Measurements from ENCODE around the gene C17orf113.

The C17orf113 gene

DNA sequence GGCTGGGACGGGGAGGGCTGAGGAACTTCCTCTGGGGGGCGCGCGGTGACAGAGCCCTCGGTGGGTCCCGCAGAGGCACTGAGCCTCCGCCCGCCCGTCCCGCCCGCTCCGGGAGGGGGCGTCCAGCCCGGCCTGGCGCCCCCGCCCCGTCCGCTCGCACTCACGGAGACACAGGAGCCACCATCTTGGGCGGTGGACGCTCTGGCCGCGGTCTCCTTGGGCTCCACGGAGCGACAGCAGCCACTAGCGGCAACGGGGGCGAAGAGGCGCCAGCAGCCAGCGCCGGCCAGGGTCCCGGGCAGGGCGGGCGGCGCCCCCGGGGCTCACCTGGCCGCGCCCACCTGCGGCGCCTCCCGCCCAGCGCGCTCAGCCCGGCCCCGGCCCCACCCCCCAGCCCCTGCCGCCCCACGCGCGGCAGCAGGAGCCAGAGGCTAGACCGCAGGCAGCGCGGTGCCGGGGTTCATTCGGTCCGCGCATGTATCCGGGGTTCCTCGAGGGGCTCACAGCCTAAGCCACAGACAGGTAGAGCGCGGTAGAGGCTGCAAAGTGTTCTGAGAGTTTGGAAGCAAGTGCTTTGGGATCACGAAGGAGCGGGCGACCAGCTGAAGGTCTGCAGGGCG, at the start of gene C17orf113:
TSS of gene C17orf113 (minus strand) at position 209 of the 620 bp plus-strand sequence. CDS start 7,225 bp downstream, outside the sequence.
- in situ Hi-C loops (cut with HindIII; ENCODE audit: low sequenced_read_pairs), result no loop called here

DNA sequence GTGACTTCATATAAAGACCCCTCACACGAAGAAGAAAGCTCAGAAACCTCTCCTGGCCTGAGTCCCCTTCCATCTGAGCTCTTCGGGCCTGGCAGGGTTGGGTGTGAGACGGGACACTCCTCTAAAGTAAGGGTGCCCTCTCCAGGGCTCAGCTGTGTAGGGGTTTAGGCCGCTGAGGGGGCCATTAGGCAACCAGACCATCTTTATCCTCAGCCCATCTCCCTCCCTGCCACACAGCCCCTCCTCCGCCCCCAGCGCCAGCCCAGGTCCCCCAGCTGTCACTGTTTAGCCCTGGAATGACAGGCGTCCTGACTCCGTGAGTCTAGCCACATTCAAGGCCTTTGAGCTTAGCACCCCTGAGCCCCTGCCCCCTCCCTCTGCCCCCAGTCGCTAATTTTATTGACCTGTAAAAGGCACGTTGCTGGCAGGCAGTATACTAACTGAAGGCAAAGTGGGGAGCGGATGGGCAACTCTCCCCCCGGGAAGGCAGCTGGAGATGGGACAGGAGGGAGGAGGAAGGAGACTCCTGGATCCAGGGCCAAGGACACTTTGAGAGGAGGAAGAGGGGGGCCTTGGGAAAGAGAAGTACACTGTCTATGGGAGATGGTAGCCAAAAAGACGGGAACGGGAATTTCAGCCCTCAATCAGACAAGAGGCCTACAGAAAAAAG, 48.5 kb upstream of the C17orf113 start:
- in situ Hi-C loops (cut with HindIII; ENCODE audit: low sequenced_read_pairs), result no loop called here

DNA sequence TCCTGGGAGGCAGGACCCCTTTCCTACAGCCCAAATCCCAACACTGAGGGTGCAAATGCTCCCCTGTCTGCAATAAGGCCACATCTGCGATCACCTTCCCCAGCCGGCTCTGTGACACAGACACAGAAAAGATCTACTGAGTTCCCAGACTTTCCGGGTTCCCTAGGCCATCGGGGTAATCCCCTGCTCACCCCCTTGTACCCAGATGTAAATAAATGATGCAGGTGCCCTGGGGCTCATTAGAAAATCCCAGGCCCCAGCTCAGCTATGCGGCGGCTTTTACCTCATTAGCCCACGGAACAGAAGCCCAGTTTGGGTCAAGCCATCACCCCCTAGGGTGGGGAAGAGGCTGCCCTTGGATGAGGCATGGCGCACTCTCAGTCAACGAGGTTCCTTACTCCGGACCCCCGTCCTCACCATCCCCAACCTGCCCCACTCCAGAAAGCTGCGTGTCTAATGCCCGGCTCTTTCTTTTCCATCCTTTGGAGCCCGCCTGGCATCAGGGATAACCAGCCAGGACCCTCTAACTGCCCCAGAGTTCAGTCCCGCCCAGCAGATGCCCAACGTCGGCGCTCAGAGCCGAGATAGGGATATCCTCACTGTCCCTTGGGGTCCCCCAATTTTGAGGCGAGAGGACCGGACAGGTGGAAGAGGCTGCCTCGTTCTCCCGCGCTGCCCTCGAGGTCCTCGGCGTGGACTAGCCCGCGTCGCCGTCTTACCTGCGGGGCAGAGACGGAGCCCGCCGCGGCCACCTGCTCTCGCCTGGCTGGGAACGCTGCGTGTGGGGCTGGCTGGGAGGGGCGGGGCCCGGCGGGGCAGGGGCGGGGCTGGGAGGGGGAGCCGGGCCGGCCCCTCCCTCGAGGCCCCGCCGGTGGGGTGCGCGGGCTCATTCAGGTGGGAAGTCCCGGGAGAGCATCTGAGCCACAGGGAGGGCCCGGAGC, 47.6 kb upstream of the C17orf113 start, which contains the start of gene ZNF385C:
TSS of gene ZNF385C (minus strand) at position 783 of the 941 bp plus-strand sequence. CDS start 35,417 bp downstream, outside the sequence.
- in situ Hi-C loops (cut with HindIII; ENCODE audit: low sequenced_read_pairs), result no loop called here

DNA sequence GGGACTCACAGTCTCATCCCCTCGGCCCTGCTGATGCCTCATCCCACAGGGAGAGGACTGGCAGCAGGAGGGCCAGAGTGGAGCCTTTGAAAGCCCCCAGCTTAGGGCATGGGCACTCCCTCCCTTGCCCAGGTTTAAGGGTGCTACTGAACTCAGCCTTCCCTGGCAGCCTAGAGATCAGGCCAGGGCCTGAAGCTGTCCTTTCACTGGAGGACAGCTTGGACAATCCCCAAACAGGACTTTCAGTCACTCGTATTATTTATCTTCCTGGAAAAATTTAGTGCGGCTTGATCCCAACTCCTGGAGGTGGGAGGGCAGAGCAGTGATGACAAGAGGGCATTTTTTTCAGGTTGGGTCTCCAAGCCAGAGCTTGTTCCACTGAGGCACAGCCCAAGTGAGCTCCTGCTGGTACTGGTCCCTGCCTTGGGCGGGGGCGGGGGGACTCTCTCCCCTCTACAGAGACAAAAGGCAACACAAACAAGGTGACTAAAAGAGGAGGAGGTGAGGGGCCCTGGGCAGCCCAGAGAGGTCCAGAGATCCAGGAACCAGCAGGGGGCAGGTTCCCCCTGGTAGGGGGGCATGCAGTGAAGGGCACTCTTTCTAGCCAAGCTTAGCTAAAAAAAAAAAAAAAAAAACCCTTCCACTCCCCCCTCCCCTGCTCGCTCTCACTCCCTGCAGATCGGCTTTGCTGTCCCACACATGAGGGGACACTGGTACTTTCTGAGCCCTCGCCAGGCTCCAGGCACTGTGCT, 46.1 kb upstream of the C17orf113 start:
- in situ Hi-C loops (cut with HindIII; ENCODE audit: low sequenced_read_pairs), result no loop called here

DNA sequence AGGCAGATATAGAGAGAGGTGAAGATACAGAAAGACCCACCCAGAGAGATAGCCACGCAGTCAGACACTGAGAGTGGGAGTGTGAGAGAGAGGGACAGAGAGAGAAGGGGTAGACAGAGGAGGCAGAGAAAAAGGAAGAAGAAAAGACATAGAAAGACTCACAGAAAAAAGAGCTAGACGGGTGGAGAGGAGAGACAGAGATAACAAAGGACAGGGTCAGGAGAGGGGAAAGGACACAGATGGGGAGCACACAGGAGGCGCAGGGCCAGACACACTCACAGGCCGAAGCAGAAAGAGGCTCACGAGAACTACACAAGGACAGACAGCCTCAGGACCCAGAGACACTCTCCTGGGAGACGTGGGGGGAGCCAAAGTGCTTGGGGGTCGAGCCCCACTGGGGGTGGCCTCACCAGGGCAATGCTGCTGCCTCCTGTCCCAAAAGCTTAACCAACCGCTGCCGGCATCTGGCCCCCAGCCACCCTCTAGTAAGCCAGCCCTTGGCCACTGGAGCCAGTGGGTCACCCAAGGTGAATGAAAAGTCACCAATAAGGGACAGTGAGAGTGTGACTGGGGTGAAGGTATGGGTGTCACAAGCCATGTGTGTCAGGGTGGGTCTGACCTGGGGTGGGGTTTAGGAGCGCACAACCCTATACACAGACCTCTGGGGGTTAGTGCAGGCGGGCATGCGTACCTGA, 44.1 kb upstream of the C17orf113 start:
- in situ Hi-C loops (cut with HindIII; ENCODE audit: low sequenced_read_pairs), result no loop called here

DNA sequence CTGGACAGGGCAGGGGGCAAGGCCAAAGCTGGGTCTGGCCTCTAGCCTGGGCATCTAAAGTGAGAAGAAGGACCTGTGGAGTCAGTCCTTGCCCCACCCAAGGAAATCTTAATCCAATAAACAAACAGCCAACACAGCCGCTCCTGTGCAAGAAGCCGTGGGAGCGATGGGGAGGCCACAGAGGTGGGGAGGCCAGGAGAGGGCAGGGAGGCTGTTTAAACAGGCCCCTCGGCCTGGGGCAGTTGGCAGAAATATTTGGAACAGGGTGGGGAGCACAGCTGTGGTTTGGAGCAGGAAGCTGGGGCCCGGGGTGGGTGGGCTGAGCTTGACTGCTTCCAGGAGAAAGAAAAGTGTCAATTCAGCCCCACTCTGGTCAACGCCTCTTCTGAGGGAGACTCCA, 42.5 kb upstream of the C17orf113 start:
- in situ Hi-C loops (cut with HindIII; ENCODE audit: low sequenced_read_pairs), result no loop called here

DNA sequence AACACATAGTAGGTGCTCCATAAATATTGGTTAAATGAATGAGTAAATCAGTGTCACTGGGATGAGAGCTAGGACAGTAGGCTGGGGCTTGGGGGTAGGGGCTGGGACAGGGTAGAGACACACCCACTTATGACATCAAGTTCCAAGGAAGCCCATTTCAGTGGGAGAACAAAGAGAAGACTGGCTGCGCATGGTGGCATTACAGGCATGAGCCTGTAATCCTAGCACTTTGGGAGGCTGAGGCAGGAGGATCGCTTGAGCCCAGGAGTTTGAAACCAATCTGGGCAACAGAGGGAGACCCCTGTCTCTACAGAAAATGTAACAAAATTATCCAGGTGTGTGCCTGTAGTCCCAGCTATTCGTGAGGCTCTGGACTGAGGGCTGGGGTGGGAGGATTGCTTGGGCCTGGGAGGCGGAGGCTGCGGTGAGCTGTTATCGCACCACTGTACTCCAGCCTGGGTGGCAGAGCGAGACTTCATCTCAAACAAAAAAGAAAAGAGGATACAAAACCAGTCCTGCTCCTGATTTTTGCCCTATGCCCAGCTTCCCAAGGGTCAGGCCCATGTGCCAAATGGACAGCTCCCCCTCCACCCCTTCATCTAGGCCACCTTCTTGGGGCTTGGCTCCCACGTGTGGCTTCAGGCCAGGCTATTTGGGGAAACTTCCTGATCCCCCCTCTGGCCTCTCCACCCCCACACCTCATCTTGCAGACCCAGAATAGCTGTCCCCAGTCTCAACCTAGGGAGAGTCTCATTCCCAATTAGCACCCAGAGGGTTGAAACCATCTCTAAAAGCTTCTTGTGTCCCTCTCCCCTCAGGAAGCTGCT, 40.8 kb upstream of the C17orf113 start:
- in situ Hi-C loops (cut with HindIII; ENCODE audit: low sequenced_read_pairs), result no loop called here

DNA sequence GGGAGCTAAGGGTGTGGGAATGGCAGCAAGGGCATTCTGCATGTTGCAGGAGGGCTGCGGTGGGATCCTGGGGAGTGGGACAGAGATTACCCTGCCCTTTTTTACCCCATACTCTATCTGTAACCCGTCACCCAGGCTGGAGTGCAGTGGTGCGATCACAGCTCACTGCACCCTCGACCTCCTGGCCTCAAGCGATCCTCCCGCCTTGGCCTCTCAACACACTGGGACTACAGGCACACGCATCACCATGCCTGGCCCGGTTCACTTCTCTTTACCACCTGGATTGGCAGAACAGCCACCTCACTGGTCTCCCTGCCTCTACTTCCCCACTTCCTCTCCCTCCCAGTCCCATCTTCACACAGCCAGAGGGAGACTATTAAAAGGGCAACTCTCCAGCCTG, 38.3 kb upstream of the C17orf113 start:
- in situ Hi-C loops (cut with HindIII; ENCODE audit: low sequenced_read_pairs), result no loop called here

DNA sequence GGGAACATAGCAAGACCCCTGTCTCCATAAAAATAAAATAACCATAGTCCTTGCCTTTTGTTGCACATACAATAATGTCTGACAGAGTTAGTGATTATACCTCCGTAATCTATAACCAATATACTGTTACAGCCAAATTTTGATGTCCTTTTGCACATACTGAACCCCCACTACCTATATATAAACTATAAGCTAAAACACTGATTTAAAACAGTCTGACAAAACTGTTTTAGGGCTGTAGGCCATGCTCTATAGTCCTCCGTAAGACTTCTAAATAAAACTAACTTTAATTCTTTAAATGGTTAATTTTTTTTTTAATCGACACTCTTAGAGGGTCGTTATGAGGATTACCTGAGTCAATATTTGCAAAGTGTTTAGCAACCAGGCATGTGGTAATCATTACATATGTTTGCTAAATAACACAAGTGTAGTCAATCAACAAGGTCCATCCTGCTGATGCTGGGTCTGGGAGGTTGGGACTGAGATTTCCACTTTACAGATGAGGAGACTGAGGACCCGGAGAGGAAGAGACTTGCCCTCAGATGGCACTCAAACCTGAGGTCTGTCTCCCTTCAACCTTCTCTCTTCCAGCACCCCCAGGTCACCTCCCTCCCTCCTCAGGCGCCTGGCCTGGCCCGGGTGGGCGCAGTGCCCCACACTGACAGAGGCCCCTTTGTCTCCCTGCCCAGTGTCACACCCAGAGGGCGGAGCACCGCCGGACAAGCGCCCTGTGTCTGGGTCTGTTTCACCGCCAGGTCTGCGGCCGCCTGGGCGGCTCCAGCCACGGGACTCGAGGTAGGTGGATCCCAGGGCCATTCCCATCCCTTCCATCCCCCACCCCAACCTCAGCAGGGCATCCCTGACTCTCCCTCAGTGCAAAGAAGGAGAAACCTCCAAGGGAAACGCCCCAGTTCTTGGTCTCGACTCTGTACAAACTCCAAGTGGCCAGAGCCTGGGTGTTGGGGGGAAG, 37.6 kb upstream of the C17orf113 start:
- in situ Hi-C loops (cut with HindIII; ENCODE audit: low sequenced_read_pairs), result no loop called here

DNA sequence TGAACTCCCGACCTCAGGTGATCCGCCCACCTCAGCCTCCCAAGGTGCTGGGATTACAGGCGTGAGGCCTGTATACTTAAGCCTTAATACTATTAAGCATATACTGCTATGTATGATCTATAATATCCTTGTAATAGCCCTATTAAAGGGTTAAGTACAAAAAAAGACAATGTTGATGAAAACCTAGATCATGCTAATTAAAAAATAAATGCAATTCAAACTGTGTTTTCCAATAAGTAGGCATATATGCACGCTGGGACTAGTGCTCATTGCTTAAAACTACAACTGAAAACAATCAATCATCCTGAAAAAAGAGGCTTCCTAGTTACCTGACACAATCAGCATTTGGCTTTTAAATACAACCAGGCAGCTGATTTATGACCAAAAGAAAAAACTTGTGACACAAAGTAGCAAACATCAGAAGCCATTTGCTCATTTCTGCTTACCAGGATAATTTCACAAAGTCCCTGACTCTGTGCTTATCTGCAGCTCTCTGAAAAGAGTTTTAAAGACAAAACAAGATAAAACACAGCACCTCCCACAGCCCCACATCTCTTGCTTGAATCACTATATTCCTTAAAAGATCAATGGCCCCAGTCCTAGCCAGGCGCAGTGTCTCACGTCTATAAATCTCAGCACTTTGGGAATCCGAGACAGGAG, 36.8 kb upstream of the C17orf113 start:
- in situ Hi-C loops (cut with HindIII; ENCODE audit: low sequenced_read_pairs), result no loop called here

DNA sequence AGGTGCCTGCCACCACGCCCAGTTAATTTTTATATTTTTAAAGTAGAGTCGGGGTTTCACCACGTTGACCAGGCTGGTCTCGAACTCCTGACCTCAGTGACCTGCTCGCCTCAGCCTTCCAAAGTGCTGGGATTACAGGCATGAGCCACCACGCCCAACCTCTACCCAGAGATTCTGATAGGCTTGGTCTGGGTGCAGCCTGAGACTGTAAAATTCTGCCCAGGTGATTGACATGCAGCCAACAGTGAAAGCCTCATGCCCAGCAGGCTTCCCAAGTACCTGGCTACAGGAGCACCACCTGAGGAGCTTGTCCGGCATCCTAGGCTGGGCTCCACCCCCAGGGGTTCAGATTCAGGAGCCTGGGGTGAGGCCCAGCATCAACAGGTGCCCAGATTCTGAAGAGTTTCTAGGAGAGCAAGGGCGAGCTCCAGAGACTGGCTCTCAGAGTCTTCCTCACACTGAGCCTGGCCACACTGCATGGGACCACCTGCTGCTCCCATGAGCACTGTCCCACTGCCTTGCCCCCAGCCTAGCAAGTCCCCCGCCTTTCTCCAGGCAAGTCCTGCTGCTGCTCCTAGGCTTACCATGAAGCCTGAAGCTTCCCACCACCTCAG, 31.2 kb upstream of the C17orf113 start:
- in situ Hi-C loops (cut with HindIII; ENCODE audit: low sequenced_read_pairs), result loop anchor here (5.0 kb wide), 2 partner anchors 44 to 91 kb away; no protein-coding TSS in a partner anchor

DNA sequence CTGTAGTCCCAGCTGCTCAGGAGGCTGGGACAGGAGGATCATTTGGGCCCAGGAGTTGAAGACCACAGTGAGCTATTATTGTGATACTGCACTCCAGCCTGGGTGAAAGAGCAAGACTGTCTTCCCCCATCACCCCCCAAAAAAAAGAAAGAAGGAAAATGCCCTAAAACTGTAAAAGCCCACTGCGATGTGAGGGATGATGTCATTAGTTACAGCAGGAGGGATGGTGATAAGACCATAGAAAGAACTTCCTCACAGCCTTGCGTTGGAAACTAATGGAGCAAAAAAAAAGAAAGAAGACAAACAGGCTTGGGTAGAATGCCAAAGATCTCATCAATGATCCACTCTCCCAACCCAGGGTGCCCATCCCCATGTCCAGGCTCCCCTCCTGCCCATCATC, 29.1 kb upstream of the C17orf113 start:
- in situ Hi-C loops (cut with HindIII; ENCODE audit: low sequenced_read_pairs), result no loop called here

DNA sequence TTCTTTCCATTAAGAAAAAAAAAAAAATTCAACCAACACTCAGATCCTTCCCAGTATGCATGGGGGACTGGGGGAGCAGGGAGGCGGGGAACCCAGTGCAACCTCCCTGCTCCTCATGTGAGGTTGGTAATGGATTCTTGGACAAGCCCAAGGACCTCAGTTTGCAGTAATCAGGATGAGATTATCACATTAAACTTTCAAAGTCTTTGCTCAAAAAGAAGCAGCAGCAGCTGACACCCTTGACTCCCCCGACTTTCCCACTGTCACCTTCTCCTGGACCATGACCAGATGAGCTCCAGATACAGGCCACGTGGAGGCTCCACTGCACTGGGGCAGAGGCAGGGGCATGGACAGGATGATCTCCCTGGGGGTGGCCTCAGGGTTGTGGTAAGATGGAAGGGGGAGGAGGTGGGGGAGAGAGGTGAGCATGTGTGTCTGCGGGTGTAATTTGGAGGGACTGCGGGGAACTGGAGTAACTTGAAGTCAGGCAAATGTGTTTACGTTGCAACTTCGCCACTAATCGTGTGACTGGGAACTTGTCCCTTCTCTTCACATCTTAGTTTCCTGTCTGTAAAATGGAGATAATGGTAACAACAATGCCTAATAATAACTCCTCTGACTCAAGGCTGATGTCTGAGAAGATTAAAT, 28.1 kb upstream of the C17orf113 start:
- in situ Hi-C loops (cut with HindIII; ENCODE audit: low sequenced_read_pairs), result no loop called here

DNA sequence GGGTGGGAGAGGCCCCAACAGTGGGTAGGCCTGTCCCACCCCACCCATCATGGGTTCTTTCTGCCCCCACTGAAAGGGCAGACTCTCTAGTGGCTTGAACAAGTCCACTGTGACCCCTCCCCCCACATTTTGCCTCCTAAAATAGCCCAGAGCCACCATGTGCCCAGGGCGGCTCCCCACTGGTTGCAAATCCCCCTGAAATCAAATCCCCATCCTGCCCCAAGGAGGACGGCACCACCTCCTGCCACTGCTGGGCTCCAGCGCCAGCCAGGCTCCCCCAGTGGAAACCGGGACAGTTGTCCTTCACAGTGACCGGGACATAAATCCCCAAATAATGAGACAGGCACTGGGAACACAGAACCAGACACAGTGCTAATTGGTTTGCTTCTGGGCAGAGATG, 27.4 kb upstream of the C17orf113 start:
- in situ Hi-C loops (cut with HindIII; ENCODE audit: low sequenced_read_pairs), result no loop called here

DNA sequence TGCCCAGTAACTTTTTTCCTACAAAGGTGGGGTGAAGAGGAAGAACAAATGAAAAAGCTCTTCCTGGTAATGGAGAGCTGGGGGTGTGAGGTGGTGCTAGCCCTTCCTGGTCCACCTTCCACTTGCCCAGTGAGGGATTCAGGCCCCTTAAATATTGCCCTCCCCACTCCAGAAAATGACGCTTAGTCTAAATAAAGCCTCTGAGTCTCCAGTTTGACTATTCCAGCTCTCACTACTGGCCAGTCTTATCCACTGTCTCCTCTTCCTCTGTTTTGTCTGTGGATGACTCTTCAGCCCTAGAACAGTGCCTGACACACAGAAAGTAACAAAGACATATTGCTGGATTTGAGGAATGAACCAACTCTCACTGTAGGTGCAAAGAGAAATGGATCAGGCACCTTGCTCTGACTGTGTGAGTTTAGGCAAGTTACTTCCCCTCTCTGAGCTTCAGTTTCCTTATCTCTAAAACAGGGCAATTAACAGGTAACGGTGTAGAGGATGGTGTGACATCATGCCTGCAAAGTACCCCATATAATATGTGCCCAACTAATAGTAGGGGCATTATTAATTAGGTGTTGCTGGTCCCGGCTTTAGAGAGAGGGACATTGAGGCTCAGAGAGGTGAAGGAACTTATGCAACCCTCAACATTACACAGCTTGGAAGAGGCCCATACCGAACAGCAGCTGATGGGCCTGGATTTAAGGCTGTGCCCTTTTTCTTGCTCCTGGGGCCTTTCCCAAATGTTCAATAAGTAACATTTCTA, 26.6 kb upstream of the C17orf113 start:
- in situ Hi-C loops (cut with HindIII; ENCODE audit: low sequenced_read_pairs), result no loop called here

DNA sequence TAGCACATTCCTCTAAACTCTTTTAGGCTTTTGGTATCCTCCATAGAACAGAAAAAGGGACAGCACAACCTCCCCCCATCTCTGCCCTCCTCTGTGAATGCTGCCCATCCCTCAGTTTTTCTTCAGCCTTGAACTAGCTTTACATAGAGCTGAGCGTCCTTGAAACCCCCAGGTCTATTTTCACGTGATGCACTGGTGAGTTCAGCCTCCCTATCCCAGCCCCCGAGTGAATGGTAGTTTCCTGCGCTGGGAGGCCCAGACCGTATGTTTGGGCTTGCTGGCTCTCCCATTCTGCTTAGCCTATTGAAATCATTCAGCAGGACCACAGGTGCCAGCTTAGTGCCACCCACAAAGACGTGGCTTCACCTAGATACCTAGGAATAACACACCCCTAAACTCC, 25.4 kb upstream of the C17orf113 start:
- in situ Hi-C loops (cut with HindIII; ENCODE audit: low sequenced_read_pairs), result no loop called here

All from endothelial cell of hepatic sinusoid (primary cell).